Central memory CD4-positive, alpha-beta T cell (primary cell): ENCODE data around the gene TTC7B.

ENCODE experiments used
- DNase-seq: peaks from one replicate; pipeline ENCODE4 v3.0.0; 2022

Gene TTC7B

DNA sequence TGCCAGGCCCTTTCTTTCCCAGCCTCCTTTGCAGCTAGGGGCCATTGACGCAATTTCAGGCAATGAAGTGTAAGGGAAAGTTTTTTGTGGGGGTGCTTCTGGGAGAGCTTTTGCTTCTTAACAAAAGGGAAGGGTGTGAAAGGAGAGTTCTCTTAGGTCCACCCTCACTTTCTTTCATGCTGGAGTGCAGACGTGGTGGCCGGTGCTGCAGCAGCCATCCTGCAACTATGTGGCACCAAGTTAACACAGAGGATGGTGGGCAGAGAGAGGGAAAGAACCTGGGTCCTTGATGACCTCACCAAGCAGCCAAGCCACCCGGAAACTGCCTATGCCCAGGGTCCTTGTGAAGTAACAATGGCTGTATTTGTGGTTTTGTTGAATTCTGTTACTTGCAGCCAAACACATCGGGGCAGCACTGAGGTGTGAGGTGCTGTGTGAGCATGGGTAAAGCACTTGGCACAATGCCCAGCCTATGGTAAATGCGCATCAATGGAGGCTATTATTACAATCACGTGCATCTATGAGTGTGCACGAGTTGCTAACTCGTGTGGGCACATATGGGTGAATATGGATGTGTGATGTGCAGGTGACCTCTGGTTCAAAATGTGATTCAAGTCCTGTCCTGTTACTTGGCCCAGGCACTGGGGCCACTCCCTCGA is 296.8 kb downstream of the TTC7B start:
- DNase-seq, result no peak

DNA sequence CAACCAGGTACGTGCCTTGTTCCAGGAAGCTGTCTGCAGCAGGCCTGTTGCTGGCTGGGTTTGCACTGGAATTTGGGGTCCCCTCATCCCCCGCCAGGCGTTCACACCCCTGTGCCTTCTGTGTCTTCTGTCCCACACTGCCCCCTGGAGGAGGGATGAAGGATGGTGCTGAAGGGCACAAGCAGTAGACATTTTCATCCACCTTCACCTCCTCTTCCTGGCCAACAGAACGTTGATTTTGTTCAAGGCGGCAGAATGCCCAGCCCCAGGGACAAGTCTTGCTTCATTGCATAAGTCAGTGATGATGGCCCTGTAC is 297.3 kb downstream of the TTC7B start:
- peak; percentile 29 for DNase-seq

DNA sequence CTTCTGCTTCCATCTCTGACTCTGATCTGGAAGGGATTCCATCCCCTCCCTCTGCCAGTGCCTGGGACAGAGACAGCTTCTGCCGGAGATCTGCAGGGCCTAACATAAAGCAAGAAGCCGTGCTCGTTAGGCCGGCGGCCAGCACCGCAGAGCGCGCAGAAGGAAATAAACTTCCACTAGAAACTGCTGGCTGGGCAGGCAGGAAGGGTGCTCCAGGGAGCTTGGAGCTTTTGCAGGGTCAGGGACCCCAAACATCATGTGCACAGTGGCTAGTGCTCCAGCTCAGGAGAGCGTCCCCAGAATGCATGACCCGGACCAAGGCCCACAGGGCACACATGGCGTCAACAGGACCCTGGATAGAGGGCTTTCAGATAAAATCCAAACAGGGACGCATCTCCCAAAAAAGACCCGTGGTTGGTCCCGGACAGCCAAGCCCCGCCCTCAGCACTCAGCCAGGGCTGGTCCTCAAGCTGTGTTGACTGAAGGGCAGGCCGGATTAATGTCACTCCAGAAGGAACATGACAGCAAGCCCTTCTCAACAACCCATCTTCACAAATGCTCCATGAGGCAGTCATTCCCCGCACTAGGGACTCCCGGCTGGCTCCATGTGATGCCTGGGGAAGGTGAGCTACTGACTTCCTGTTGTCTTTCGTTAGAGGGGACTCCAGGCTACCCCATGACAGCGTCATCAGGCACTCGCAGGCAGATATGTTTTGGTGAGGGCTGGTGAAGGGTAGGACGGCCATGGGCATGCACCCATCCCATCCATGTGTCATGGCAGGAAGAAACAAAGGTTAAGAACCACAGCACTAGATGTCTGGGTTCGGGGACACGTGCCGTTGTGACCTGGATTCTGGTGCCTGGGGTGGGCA is 297.9 kb downstream of the TTC7B start:
- DNase-seq, result no peak

DNA sequence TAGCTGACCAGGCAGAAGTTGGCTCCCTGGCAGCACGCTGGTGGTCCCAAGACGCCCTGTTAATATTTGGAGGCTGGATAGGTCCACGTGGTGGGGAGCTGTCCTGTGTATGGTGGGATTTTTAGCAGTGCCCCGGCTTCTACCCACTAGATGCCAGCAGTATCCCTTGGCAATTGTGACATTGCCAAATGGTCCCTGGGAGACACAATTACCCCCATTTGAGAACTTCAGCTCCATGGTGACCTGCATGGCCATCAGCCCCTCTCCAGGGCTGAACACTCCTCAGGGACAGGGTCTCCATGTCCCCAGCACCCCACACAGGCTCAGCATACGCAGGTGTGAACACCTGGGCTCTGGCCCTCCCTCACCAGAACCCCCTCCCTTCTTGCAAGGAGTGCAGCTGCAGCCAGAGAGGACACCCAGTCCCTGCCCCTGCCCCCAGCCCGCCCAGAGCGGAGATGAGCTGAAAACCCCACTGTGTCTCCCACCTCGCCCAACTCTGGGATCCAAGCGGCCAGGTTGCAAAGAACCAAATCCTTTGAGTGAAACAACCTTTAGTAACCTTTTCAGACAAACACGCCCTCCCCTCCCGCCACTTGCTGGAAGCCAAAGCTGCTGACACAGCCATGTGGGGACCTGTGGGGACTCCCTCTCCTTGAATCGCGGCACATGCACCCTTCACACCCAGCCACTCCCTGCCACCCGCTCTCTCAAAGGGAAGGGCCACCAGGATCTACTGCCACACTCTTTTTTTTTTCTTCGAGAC is 299.0 kb downstream of the TTC7B start:
- DNase-seq, result no peak

DNA sequence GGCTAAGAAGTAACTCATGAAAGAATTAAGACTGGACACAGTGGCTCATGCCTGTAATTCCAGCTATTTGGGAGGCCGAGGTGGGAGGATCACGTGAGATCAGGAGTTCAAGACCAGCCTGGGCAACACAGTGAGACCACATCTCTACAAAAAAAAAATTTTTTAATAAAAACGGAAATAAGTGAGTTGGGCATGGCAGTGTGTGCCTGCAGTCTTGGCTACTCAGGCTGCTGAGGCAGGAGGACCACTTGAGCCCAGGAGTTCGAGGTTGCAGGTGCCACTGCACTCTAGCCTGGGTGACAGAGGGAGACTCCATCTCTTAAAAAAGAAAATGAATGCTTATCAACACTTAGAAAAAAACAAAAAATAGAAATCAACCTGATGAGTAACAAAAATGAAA is 301.7 kb downstream of the TTC7B start:
- DNase-seq, result no peak

DNA sequence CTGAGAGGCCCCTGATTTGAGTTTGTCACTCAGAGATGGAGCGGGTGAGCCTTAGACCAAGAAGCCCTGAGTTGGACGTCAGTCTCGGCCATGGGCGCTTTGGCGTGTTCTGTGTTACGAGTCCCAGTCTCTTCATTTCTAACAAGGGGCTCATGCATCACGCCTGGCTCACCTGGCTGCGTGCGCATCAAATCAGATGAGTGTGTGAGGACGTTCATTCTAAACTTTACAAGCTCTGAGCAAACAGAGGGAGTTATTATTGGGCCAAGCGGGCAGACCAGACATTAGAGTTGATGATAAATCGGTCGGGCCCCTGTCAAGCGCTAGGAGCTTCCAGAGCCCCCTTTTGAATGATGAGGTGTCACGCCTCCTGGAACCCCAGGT is 302.2 kb downstream of the TTC7B start:
- no peak for DNase-seq

DNA sequence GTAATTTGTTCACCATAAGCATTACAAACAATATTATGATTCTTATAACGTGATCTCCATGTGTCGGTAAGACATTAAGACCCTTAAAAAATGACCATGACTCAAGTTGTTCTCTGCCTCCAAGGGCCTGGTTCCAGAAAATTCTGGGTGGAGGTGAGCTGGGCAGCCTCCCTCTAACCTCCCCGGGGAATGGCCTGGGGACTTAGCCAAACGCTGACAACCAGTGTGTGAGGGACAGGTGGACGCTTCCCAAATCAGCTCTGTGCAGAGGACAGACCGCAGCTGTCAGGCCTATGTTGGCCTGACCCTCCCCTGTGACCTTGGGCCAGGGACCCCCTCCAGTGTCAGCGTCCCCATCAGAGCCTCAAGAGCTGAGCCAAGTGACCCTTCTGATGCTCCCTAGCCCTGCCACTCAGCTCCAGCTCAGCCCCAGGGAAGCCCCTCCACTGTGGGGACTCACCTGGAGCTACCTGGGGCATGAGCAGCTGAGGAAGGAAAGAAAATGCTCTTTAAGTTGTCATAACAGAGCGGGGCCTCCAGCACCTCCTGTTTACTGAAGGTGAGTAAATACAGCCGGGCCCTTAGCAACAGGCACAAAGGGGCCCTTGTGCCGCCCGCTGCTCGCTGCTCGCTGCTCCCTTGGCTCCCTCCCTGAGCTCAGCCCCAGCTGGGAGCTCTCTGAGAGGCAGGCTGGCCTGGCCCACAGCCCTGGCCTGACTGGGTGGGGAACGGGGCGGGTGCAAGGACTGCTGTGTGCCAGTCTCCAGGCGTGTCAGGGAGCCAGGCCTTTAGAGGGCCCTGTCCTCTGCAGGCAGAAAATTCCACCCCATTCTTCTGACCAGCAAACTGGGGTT is 302.8 kb downstream of the TTC7B start:
- DNase-seq, result no peak

DNA sequence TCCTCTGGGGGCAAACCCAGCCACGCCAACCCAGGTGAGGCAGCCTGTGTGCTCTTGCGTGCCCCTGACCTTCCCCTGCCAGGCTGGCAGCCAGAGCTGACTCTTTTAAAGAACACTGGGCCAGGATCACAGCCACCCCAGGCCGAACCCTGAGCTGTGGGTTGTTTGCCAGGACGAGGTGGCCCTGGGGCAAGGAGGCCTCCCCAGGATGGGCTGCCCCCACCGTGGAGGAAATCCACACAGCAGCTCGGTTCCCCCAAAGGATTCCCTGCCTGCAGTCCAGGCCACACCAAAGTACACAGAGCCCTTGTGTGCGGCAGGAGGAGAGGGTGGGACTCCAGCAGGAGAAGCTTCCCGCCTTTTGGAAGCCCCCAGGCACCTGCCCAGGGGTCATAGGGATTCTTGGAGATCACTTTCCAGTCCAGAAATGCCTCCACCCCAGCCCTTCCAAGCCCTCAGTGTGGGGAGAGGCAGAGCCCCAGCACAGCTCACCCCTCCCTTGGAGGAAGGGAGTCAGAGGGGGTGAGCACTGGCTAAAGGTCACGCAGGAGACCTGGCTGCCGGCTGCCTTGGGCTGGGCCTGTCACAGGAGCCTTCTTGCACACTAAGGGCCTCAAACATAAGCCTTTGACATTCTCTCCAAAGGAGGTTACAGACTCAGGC is 303.8 kb downstream of the TTC7B start:
- DNase-seq, result no peak

DNA sequence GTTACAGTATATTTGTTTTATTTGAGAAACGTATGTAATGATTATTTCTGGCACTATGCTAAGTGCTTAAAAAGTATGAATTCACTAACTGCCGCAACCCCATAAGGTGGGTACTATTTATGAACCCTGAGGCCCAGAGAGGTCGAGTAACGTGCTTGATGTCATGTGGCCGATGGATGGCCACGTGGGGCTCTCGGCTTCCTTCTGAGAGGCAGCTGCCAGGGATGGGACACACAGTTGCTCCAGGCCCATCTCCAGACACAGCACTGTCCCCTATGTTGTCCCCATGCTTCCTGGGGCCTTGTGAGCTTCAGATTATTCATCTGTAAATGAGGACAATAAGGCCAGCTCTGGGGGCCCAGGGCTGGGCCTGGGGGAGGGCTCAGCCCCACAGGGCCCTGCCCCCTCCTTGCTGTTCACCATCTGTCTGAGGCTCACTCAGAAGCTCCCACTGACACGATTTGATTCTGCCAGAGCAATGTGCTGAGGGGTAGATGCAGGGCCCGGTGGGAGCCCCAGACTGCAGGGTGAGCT is 304.4 kb downstream of the TTC7B start:
- no peak for DNase-seq

DNA sequence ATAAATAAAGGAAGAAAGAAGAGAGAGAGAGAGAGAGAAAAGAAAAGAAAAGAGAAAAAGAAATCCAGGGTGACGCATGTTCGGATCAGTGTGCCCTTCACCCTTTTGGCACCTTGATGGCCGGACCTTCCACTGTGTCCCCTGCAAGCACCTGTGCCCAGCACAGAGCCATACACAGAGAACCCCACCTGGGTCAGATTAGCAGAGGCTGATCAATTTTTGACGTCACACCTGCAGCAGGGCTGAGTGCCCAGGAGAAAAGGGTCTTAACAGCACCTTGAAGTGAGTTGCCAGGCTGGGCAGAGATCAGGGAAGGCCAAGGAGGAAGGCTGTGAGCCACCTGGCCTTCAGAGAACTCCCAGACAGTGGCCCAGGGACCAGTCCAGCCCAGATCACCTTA is 305.0 kb downstream of the TTC7B start:
- DNase-seq, result no peak

DNA sequence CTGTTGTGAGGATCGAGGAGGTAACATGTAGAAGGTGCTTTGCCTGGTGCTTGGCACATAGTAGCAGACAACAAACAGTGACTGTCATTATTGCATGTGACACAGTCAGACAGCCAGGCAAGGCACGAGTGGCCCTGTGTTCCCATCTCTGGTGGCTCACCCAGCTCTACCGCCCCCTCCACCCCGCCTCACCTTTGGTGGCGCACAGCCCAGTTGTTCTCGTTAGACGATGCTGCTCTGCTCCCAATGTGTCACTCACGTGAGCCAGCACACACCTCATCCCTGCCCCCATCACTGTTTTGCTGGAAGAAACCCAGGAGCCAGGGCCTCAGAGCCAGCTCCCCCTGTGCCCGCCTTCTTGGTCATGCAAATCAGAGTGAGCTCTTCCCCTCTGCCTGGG is 306.1 kb downstream of the TTC7B start:
- DNase-seq, result no peak

DNA sequence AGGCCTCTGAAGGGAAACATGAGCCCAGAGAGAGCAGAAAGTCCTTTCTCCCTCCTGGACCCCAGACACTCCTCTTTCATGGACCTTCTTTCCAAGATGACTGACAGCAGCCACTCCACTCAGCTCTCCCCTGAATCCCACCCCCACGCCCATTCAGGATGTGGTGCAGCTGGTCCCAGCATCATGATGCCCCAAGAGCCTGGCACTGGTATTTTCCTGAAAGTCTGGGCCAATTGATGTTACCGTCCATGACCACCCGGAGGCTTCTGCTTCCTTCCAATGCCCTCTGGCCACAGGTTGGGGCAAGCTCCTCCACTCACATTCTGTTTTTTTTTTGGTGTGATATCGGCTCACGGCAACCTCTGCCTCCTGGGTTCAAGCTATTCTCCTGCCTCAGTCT is 306.8 kb downstream of the TTC7B start:
- no peak for DNase-seq

DNA sequence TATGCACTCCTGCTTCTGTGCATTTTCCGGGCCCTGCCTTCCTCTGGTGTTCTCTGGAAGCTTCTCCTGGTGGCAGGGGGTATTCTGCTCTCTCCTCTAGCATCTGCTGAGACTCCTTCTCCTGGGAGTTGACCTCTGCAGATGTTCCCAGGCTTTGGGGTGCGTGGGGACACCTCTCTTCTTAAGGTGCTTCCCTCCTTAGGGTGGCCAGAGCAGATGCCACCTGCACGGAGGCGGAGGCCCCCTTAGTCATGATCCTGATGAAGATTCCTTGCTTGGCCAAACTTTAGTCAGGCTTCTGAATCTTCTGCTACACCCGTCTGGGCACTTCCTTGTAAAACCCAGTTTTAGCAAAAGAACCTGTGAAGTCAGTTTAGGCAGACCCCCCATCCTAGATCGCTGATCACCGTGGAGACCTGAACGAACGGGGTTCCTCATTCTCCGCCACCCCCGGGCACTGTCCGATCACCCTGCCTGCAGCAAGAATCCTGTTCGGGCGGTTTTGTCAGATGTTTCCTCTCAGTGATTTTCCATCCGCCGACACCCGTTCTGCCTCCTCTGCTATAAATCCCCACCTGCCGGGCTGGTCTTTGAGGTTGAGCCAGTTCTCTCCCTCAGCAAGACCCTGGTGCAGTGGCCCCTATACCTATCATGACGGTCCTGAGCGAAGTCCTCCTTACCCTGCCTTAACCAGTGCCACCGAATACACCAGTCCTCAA is 307.5 kb downstream of the TTC7B start:
- DNase-seq, result no peak

DNA sequence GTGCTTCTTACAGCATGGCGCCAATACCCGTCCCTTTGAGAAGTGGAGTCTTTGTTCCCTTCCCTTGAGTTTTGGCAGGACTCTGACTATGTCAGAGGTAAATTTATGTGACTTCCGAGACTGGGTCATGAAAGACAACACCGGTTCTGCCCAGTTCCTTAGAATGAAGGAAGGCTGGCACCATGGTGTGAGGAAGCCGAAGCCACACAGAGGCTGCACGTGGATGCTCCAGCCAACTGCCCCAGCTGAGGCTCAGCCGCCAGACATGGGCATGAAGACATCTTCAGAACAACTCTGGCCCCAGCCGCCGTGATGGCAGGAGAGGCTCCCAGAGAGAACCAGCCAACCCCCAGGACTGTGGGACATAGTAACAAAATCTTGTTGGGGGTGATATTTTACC is 308.2 kb downstream of the TTC7B start:
- no peak for DNase-seq

DNA sequence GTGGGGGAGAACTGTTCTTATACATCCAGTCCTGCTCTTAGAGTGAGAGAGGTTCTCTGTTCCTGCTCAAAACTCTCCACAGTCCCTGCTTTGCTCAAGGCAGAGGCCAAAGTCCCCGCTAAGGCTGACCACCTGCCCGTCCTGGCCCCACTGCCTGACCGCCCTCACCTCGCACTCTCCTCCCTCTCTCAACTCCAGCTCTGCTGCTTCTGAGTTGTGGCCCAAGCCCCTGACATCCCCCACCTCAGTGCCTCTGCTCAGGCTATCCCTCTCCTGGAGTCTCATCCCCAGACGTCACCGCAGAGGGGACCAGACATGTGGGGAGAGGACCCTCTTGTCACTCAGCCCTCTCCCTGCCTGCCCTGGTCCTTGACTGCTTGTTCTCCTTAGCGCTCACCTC is 308.8 kb downstream of the TTC7B start:
- DNase-seq, result no peak

DNA sequence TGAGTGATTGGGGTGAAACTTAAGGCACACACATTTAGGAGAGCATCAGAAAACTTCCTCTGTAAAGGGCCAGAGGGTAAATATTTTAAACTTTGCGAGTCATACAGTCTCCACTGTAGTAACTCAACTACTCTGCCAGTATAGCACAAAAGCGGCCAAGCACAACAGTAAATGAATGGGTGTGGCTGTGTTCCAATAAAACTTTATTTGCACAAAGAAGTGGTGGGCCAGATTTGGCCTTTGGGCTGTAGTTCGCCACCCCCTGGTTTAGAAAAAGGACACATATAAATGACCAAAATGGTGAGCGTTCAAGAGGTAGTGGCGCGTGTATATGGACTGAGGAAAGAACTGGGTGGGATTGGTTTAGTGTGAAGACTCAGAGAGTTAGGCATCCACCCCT is 309.5 kb downstream of the TTC7B start:
- DNase-seq, result no peak

DNA sequence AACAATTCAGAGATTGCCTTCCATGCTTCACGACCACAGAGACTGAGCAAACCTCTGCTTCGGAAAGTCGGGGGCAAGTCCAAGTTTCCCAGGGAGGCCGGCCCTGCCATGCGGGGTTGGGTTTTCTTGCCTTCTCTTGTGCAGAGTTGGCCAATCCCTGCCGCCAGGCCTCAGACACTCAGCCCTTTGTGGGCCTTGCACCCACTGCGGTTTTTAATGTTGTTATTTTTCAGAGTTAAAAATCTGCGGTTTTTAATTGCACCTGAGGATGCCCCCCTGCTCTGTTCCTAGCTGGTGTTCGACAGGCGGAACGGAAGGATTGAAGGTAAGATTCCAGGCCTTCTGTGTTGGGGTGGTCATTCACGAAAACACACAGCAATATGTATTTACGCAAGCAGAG is 310.7 kb downstream of the TTC7B start:
- DNase-seq, result no peak

DNA sequence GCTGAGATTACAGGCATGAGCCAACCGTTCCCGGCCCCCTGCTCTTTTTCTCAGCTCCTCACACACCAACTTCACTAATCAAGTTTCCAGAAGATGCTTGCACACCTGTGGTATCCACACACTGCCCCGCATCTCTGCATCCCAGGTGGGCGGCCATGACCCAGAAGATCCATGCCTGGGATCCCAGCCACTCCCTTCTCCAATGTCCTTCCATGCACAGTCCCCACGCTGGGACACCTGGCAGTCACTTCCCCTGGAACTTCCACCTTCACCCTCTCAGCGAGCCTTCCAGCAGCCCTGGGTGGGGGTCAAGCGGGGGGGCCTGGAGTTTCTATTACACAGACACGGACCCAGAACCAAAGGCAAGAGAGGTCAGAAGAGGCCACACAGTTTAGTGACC is 311.6 kb downstream of the TTC7B start:
- no peak for DNase-seq

DNA sequence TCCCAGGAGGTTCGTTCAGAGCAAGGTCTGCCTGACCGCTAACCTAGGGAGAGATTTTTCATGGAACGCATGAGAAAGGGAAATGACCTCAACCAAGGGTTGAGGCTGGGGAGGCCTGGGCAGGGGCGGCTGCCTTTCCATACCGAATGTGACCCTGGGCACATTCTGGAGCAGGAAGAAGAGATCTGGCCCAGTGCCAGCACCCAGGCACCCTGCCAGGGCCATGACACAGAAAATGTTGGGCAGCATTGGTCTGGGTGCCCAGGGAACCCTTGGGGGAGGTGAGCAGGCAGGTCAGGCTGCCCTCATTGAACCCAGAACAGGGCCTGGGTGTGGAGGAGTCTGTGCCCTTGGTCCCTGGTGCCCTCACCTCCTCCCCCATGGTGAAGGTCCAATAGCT is 312.6 kb downstream of the TTC7B start:
- no peak for DNase-seq

DNA sequence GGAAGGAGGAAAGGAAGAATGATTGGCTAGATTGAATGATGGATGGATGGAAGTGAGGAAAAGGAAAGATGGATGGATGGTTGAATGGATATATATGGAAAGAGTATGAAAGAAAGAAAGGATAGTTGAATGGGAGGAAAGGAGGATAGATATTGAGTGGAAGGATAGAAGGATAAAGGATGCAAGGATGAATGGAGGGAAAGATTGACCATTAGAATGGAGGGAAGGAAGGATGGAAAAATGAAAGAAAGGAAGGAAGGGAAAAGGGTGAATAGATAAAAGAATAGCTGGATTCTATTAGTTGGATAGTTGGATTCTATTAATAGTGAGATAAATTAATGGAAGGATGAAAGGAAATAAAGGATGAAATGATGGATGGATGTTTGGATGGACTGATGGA is 313.5 kb downstream of the TTC7B start:
- DNase-seq, result no peak

DNA sequence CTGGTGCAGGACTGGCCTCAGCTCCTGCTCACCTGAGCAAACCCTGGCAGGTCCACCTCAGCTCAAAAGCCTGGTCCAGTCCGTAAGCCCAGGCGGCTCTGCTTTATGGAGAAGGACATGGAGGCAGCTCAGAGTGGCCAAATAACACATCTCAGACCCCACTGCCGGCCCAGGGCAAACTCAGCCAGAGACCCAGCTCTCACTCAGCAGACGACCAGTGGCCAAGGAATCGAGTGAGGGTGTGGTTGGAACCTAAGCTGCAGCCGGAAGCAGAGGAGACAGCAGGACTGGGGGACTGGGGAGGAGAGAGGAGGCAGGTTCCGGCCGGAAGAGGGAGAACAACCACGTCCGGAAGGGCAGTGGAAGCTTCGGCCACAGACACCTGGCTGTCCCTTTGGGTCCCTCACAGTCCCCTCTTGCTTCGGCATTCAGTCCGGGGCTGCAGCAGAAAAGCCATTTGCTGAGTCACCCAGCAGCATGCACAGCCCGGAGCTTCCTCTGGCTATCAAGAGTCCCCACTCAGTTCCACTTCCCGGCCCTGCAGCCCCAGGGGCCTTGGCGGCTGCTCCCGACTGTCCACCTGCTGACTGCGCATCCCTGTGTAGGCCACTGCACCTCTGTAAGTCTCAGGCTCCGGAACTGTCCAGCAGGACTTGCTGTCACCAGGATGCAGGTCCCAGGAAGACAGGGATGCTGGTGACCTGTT is 315.4 kb downstream of the TTC7B start:
- no peak for DNase-seq
